T-helper 1 cell treated with Interleukin-12 subunit alpha and Interleukin-12 subunit beta and Interleukin-4 antibody, amounts not matched to agents 30 μg/mL and 1 μg/mL, for 36 hours (primary cell): ENCODE results near the gene LARP6.
"Not testable (repeated sequence)": the region's sequence is repeated elsewhere in the genome, so short reads cannot be mapped to it uniquely, and the experiment has no call there.

Experiments
- H3K27ac Mint-ChIP-seq: one replicate; pipeline ENCODE4 v1.8.0; 2021; ENCODE audit warnings: mild to moderate bottlenecking, mixed read lengths
- H3K27me3 Mint-ChIP-seq: one replicate; pipeline ENCODE4 v1.8.0; 2021; ENCODE audit warnings: low read depth, mixed read lengths
- H3K36me3 Mint-ChIP-seq: one replicate; pipeline ENCODE4 v1.8.0; 2021; ENCODE audit warnings: low read depth, mixed read lengths
- H3K4me1 Mint-ChIP-seq: one replicate; pipeline ENCODE4 v1.8.0; 2021; ENCODE audit warnings: low read depth, mixed read lengths
- H3K4me3 Mint-ChIP-seq: one replicate; pipeline ENCODE4 v1.8.0; 2021; ENCODE audit warnings: mild to moderate bottlenecking, moderate library complexity, mixed read lengths
- H3K9me3 Mint-ChIP-seq: one replicate; pipeline ENCODE4 v1.8.0; 2021; ENCODE audit warnings: mixed read lengths

The LARP6 gene

DNA sequence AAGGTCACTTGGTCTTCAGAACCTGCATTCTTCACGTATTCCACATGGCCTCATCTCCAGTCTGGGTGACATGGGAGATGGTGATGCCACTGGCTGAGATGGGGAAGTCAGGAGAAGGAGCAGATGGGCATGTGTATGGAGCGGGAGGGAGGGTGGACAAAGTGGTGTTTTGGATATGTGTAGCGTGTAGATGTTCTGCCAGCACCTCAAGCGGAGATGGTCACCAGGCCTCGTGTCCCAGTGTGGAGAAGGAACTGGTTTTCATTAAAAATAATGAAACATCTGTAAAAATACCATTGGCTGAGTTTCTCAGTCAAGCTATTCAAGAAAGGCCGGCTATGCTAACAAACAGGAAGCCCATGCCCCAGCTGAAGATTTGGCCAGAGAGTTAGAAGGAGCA, 26.2 kb downstream of the LARP6 start:
- no peaks in the 10 kb centered on the region for H3K27me3 Mint-ChIP-seq
- H3K9me3 Mint-ChIP-seq = no peaks in the 10 kb centered on the region
- no peak overlapping the region for H3K27ac Mint-ChIP-seq

DNA sequence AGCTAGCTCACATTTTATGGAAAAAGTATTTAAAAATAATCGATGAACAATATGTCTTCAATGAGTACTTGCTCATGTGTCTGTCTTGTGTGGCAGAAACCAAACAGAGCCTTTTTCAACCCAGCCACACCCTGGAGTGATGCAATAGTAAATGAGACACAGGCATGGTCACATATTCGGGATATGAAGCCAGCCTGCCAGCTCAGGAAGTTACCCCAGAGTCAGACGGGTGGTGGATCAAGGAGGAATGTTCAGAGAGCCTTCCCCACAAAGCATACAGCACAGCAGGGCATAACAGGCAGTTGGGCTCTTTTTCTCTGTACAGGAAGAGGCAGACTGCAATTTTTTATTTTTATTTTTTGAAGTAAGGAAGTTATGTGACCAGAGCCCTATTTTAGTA, 27.3 kb downstream of the LARP6 start:
- no peak overlapping the region for H3K4me3 Mint-ChIP-seq
- no peaks in the 10 kb centered on the region for H3K27me3 Mint-ChIP-seq
- H3K4me1 Mint-ChIP-seq = no peaks in the 10 kb centered on the region
- no peaks in the 10 kb centered on the region for H3K36me3 Mint-ChIP-seq
- no peaks in the 10 kb centered on the region for H3K9me3 Mint-ChIP-seq
- H3K27ac Mint-ChIP-seq = no peak overlapping the region

More for the DNA sequence above, 26.2 kb downstream of the LARP6 start:
- Mint-ChIP-seq H3K4me3 (no peak overlapping the region), H3K36me3 (no peaks in the 10 kb centered on the region), H3K4me1 (no peaks in the 10 kb centered on the region)

DNA sequence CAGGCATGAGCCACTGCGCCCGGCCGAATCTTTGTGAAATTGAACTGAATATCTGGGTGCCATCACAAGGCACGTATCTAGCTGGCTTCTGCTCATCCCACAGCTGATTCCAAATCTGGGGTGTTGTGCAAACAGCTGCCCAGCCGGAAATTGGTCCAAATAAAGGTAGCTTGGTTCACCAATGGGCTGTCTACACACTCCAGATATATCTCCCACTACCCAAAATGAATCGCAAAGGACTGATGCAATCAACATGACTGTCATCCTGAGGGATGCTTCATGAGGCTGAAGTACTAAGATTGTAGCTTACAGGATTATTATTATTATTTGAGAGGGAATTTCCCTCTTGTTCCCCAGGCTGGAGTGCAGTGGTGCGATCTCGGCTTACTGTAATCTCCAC, 28.1 kb downstream of the LARP6 start:
- H3K27me3 Mint-ChIP-seq = no peaks in the 10 kb centered on the region
- no peaks in the 10 kb centered on the region for H3K9me3 Mint-ChIP-seq
- no peak overlapping the region for H3K27ac Mint-ChIP-seq
- H3K4me3 Mint-ChIP-seq = no peak overlapping the region
- no peaks in the 10 kb centered on the region for H3K4me1 Mint-ChIP-seq
- no peaks in the 10 kb centered on the region for H3K36me3 Mint-ChIP-seq

DNA sequence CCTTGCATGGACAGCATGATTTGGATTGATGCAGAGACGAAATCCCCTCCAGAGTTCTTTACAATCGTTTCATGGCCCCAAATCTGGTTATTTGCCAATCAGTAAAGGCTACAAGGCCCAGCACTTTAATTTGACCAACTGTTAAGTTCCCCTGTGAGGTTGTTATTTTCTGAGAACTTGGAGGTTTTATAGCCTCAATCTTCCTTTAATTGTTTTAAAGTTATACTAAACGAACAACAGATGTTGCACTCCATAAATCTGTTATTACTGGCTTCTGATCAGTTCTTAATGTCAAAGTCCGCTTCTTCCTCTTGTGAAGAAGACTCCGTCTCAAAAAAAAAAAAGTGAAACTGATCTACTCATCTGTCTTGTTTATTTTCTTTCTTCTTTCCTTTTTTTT, 30.8 kb downstream of the LARP6 start:
- no peaks in the 10 kb centered on the region for H3K36me3 Mint-ChIP-seq
- H3K9me3 Mint-ChIP-seq = no peaks in the 10 kb centered on the region
- no peaks in the 10 kb centered on the region for H3K27me3 Mint-ChIP-seq
- no peak overlapping the region for H3K27ac Mint-ChIP-seq
- H3K4me3 Mint-ChIP-seq = no peak overlapping the region
- no peaks in the 10 kb centered on the region for H3K4me1 Mint-ChIP-seq

DNA sequence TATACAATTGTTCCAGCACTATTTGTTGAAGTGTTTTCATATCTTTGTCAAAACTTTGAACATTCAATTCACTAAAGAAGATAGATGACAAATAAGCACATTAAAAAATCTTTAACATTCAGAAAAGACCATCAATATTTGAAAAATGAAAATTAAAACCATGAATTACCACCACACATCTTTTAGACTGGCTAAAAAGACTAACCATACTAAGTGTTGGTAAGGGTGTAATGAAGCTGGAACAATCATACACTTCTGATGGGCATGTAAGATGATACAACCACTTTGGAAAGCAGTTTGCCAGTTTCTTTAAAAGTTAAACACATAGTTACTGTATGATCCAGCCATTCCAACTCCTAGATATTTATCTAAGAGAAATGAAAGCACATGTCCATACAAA, 33.7 kb downstream of the LARP6 start:
- H3K4me1 Mint-ChIP-seq = no peaks in the 10 kb centered on the region
- no peaks in the 10 kb centered on the region for H3K36me3 Mint-ChIP-seq
- no peak overlapping the region for H3K27ac Mint-ChIP-seq
- H3K4me3 Mint-ChIP-seq = no peak overlapping the region
- no peaks in the 10 kb centered on the region for H3K9me3 Mint-ChIP-seq
- H3K27me3 Mint-ChIP-seq = no peaks in the 10 kb centered on the region

DNA sequence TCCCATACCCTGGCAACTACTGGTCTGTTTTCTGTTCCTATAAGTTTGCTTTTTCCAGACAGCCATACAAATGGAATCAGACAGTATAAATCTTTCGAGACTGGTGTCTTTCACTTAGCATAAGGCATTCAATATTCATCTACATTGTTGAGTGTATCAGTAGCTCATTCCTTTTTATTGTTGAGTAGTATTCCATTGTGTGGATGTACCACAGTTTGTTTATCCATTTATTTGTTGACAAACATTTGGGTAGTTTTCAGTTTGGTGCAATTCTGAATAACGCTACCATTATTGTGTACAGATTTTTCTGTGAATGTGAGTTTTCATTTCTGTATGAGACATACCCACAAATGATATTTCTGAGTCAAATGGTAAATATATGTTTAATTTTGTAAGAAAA, 35.4 kb downstream of the LARP6 start:
- no peaks in the 10 kb centered on the region for H3K27me3 Mint-ChIP-seq
- no peaks in the 10 kb centered on the region for H3K9me3 Mint-ChIP-seq
- H3K36me3 Mint-ChIP-seq = no peaks in the 10 kb centered on the region
- H3K4me3 Mint-ChIP-seq = no peak overlapping the region
- no peak overlapping the region for H3K27ac Mint-ChIP-seq
- H3K4me1 Mint-ChIP-seq = no peaks in the 10 kb centered on the region

DNA sequence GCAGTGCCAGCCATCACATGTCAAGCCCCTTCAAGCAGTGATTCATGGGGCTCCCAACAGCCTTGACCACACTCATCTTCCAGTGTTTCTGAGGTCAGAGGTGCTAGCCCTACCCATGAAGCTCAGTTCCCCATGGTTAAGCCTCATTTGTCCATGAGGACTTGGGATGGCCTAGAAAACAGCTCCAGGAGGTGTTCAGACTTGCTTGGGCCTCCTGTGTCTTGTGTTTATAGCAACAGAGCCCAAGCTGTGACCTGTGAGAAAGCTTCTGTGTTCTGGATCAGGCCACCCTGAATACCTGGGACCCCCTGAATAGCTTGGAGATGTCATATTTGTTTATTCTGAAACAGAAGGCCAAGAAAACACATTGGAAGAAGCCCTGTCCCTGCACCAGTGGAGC, 36.7 kb downstream of the LARP6 start:
- no peak overlapping the region for H3K27ac Mint-ChIP-seq
- no peaks in the 10 kb centered on the region for H3K27me3 Mint-ChIP-seq
- H3K36me3 Mint-ChIP-seq = no peaks in the 10 kb centered on the region
- no peak overlapping the region for H3K4me3 Mint-ChIP-seq
- no peaks in the 10 kb centered on the region for H3K9me3 Mint-ChIP-seq
- H3K4me1 Mint-ChIP-seq = no peaks in the 10 kb centered on the region

DNA sequence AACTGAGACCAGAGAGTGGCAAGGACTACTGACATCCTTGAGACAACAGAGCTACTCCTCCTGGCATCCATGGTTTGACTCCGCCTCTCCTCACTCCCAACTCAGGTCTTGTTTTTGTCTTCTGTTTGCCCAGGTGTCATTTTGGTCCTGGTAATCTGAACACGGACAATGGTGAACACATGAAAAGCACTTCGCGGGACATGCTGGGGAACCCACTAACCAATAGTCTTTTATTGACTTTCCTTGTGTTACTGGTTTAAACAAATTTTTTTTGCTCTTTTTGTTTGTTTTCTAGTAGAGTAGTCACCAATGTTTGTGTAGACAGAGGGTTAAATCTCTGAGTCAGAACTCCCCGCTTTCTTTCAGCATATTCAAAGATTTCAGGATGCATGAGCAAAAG, 38.4 kb downstream of the LARP6 start:
- no peaks in the 10 kb centered on the region for H3K36me3 Mint-ChIP-seq
- H3K27me3 Mint-ChIP-seq = no peaks in the 10 kb centered on the region
- H3K4me3 Mint-ChIP-seq = no peak overlapping the region
- peaks cover 3% of the 10 kb centered on the region for H3K4me1 Mint-ChIP-seq
- H3K27ac Mint-ChIP-seq = no peak overlapping the region
- H3K9me3 Mint-ChIP-seq = no peaks in the 10 kb centered on the region

DNA sequence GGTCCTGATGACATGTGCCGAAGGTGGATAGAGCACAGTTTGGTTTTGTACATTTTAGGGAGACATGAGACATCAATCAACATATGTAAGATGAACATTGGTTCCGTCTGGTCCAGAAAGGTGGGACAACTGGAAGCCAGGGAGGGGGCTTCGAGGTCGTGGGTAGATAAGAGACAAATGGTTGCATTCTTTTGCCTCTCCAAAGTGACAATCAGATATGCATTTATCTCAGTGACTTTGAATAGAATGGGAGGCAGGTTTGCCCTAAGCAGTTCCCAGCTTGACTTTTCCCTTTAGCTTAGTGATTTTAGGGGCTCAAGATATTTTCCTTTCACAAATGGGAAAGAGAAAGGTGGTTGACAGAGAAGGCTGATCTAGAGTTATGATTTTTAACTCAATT, 38.9 kb downstream of the LARP6 start:
- not testable (repeated sequence) for H3K9me3 Mint-ChIP-seq, H3K4me3 Mint-ChIP-seq, H3K36me3 Mint-ChIP-seq, H3K27ac Mint-ChIP-seq, H3K4me1 Mint-ChIP-seq, H3K27me3 Mint-ChIP-seq

DNA sequence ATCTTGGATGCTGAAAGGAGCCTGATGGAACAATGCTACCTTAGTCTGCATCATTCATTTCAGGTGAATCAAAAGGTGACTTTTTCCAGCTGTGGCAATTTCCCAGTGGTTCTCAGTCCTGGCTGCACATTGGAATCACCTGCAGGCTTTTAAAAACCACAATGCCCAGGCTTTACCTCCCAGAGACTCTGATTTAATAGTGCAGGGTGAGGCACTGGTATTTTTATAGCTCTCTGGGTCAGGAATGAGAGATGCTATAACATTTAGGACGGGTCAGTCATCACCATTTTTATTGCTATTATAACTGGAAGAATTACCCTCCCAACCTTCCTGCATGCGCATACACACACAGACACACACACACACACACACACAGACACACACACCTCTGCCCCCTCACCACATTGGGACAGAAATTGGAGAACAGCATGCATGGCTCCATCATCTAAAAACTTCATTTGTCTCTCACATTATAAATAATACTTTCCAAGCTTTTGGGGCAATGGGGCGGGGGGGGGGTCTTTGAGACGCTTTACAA, 41.1 kb downstream of the LARP6 start:
- Mint-ChIP-seq H3K4me1 (peaks cover 3% of the 10 kb centered on the region), H3K27ac (no peak overlapping the region), H3K4me3 (no peak overlapping the region), H3K9me3 (no peaks in the 10 kb centered on the region), H3K36me3 (no peaks in the 10 kb centered on the region), H3K27me3 (no peaks in the 10 kb centered on the region)

DNA sequence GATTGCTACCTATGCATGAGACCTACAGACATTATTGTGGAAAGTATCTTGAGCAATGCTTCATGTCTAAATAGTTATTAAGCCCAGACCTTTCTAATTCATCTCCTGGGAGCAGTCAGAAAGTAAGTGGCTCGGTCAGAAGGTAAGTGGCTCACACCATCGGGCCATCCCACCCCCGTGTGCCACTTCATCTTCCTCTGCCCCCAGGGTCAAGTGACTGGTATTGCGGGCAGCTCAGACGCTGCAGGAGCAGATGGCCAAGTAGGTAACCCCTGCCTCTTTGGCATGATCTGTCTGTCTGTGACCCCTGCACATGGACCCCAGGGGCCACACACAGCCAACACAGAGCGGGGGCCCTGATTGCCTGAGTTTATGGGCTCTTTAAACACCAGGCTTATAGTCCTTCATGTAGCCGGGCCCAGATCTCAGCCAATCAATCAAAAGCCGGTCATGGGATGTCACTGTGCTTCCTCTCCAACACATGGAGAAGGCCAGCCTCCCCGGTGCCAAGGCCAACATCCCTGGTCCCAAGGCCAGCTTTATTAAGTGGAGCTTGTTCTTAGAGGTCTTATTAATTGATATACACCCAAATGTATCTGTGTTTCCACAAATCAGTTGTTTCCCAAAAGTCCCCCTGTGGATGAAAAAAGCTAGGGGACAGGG, 42.9 kb downstream of the LARP6 start:
- Mint-ChIP-seq H3K4me1 (peaks cover 3% of the 10 kb centered on the region), H3K4me3 (no peak overlapping the region), H3K27me3 (no peaks in the 10 kb centered on the region), H3K9me3 (no peaks in the 10 kb centered on the region), H3K36me3 (no peaks in the 10 kb centered on the region), H3K27ac (no peak overlapping the region)

DNA sequence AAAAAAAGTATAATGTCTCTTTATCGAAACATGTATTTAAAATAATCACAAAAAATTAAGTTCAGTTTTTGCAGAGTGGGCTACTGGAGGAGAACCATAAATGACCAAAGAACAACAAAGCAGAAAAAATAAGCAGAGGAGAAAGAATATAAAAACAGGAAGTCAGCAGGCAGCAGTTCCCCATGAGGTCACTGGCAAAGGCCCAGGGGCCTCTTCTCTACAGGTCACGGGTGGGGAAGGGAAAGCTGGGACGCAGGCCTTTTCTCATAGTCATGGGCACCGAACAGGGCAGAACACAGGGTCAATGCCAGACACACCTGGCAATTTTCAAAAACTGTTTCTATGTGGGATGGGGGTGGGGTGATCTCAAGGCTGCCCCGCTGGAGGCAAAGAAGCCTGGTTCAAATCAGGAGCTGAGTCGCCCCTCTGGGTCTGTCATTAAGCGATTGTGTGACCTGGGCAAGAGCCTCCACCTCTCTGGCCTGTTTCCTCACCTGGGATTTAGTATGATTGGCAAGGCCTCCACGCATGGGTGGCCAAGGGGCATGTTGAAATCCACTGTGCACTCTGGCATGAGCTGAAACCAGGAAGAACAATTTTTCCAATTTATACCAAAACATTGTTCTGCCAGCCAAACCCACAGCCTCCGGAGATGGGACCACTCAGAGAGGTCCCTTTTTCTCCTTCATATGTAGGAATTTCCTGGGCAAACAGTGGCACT, 46.8 kb downstream of the LARP6 start:
- Mint-ChIP-seq H3K9me3 (no peaks in the 10 kb centered on the region), H3K4me1 (peaks cover 3% of the 10 kb centered on the region), H3K27ac (no peak overlapping the region), H3K27me3 (no peaks in the 10 kb centered on the region), H3K4me3 (no peak overlapping the region), H3K36me3 (no peaks in the 10 kb centered on the region)

DNA sequence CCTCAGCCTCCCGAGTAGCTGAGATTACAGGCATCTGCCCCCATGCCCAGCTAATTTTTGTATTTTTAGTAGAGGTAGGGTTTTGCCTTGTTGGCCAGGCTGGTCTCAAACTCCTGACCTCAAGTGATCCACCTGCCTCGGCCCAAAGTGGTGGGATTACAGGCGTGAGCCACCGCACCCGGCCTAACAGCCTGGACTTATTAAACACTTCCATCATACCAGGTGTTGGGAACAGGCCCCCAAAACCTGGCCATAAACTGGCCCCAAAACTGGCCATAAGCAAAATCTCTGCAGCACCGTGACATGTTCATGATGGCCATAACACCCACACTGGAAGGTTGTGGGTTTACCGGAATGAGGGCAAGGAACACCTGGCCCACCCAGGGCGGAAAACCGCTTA, 49.6 kb downstream of the LARP6 start:
- H3K4me1 Mint-ChIP-seq, H3K36me3 Mint-ChIP-seq, H3K27ac Mint-ChIP-seq, H3K9me3 Mint-ChIP-seq, H3K4me3 Mint-ChIP-seq, H3K27me3 Mint-ChIP-seq: not testable (repeated sequence)

DNA sequence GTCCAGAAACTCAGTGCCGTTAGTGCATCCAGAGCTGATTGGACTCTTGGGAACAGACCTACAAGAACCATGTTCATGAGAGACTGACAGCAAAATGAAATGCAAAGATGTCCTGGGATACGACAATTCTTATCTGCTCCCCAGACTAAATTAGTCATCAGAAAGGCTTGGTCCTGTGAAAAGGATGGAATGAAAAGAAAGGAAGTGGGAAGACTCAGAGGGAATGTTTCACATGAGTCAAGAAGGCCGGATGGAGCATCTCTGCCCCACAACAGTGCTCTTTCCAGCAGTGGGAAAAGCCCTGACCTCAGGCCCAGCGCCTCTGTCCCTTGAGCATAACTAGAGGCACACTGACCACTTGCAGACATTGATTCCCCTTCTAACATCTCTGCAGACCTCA, 51.3 kb downstream of the LARP6 start:
- Mint-ChIP-seq H3K36me3 (no peaks in the 10 kb centered on the region), H3K4me1 (no peaks in the 10 kb centered on the region), H3K4me3 (no peak overlapping the region), H3K27me3 (no peaks in the 10 kb centered on the region), H3K9me3 (no peaks in the 10 kb centered on the region), H3K27ac (no peak overlapping the region)

DNA sequence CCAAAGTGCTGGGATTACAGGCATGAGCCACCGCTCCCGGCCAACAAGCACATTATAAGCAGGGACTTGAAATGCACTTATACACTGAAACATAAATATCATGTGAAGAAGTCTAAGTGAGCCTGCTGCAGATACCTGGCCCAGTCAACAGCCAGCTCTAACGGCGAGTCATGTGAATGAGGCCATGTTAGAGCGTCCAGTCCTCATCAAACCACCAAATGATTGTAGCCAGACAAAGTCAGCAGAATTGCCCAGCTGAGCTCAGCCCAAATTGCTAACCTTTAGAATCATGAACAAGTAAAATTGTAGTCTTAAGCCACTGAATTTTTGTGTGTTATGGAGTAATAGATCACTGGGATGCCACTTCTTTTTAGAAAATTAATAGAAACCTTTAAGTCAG, 52.8 kb downstream of the LARP6 start:
- H3K4me1 Mint-ChIP-seq = no peaks in the 10 kb centered on the region
- H3K27ac Mint-ChIP-seq = no peak overlapping the region

More for the DNA sequence above, 52.8 kb downstream of the LARP6 start:
- Mint-ChIP-seq H3K4me3 (no peak overlapping the region), H3K27me3 (no peaks in the 10 kb centered on the region), H3K9me3 (no peaks in the 10 kb centered on the region), H3K36me3 (no peaks in the 10 kb centered on the region)
